A673 (cell line): ENCODE data around the gene RRAGB. TPM values are rescaled to one million over a fixed set of nuclear protein-coding genes. Genes with fewer than 3 reads are reported as not detected.
"Not testable (repeated sequence)": the region's sequence is repeated elsewhere in the genome, so short reads cannot be mapped to it uniquely, and the experiment has no call there.

Experiments
- BruUV-seq: library from RNA; stranded (reverse); fragments of 400-500 nt; replicated peaks from 2 replicates; lab custom pipeline; 2021; lab: Mats Ljungman, UMichigan
- CTCF ChIA-PET: fragments of 300-600 bp; sonication (Branson Sonifier 250); formaldehyde crosslinking; loops from one replicate; lab custom pipeline; 2022; ENCODE audit warnings: antibody characterized with exemption; lab: Charles Lee
- POLR2A ChIA-PET: fragments of 300-600 bp; sonication (Branson Sonifier 250); formaldehyde crosslinking; loops from one replicate; lab custom pipeline; 2022; ENCODE audit warnings: antibody characterized with exemption; ENCODE audit not compliant: low non-redundant PET; lab: Charles Lee
- DNase-seq: peaks from one replicate; pipeline ENCODE4 v3.0.0-alpha.2; 2015; ENCODE audit warnings: low spot score
- H3K27ac ChIP-seq: fragments of 200-600 bp; sonication (generic); 2 replicates; pipeline ENCODE4 v1.5.1; 2016; ENCODE audit warnings: mixed run types, low read depth, mild to moderate bottlenecking, mixed read lengths, antibody characterized with exemption, low read length; ENCODE audit not compliant: poor library complexity, severe bottlenecking
- H3K27me3 ChIP-seq: fragments of 200-600 bp; sonication (generic); replicated peaks from 2 replicates; pipeline ENCODE4 v1.6.1; 2017; ENCODE audit warnings: mixed run types, low read depth, mild to moderate bottlenecking, mixed read lengths, antibody characterized with exemption, low read length; ENCODE audit not compliant: insufficient read depth, poor library complexity
- H3K36me3 ChIP-seq: fragments of 200-600 bp; sonication (generic); 2 replicates; pipeline ENCODE4 v1.6.1; 2016; ENCODE audit warnings: mixed run types, mild to moderate bottlenecking, mixed read lengths, antibody characterized with exemption, low read length; ENCODE audit not compliant: insufficient read depth, poor library complexity, severe bottlenecking
- H3K4me1 ChIP-seq: fragments of 200-600 bp; sonication (generic); 2 replicates; pipeline ENCODE4 v1.6.1; 2017; ENCODE audit warnings: mixed run types, mild to moderate bottlenecking, mixed read lengths, antibody characterized with exemption, low read length; ENCODE audit not compliant: insufficient read depth, poor library complexity, severe bottlenecking
- H3K4me3 ChIP-seq: fragments of 200-600 bp; sonication (generic); 2 replicates; pipeline ENCODE4 v1.5.1; 2016; ENCODE audit warnings: low read depth, mixed run types, mild to moderate bottlenecking, mixed read lengths, low read length; ENCODE audit not compliant: poor library complexity, severe bottlenecking
- H3K9me3 ChIP-seq: fragments of 200-600 bp; sonication (generic); 2 replicates; pipeline ENCODE4 v1.6.1; 2016; ENCODE audit warnings: mixed run types, low read depth, mild to moderate bottlenecking, mixed read lengths, antibody characterized with exemption, low read length; ENCODE audit not compliant: poor library complexity, severe bottlenecking
- CTCF ChIP-seq: fragments of 300-800, 200-600 bp; sonication (generic); conservative IDR thresholded peaks from 2 replicates; pipeline ENCODE4 v1.5.1; 2017; ENCODE audit warnings: low read depth, mild to moderate bottlenecking, antibody characterized with exemption, low read length, moderate library complexity, mixed read lengths
- EZH2 ChIP-seq: fragments of 200-600 bp; sonication (generic); IDR thresholded peaks from 2 replicates; pipeline ENCODE4 v1.6.1; 2017; ENCODE audit warnings: borderline replicate concordance, low read depth, mild to moderate bottlenecking, mixed read lengths, antibody characterized with exemption, low read length; ENCODE audit not compliant: poor library complexity, severe bottlenecking
- intact Hi-C: fragments of 100-400 bp; cut with micrococcal nuclease; formaldehyde crosslinking; loops from one replicate; pipeline ENCODE4 v1.10.0; 2022; ENCODE audit not compliant: unreplicated experiment
- total RNA-seq: library from RNA; stranded (reverse); gene quantifications from 2 replicates; pipeline ENCODE4 v1.2.3, GENCODE V29; 2021

Gene RRAGB
- total RNA-seq, 1 experiment from 2014 or later = 15.7 TPM

GRCh38 chrX:55767100-55767499, 49.6 kb downstream of the RRAGB start:
- CTCF ChIA-PET = no interaction called here
- DNase-seq = no peak
- Histone ChIP-seq H3K4me3 (no peak overlapping the region), H3K27ac (no peak overlapping the region), H3K36me3 (no peaks in the 10 kb centered on the region), H3K4me1 (no peaks in the 10 kb centered on the region), H3K27me3 (no peaks in the 10 kb centered on the region), H3K9me3 (no peaks in the 10 kb centered on the region)
- BruUV-seq = no TSS peak
- TF ChIP-seq EZH2 (no peak), CTCF (no peak)
- intact Hi-C loops = no loop called here
- POLR2A ChIA-PET = interaction anchor here (0.7 kb wide), 1 partner anchor 61 kb away, joined by 3 read pairs; no protein-coding TSS in a partner anchor

GRCh38 chrX:55774419-55774818, 56.9 kb downstream of the RRAGB start:
- intact Hi-C loops, H3K27me3 ChIP-seq, POLR2A ChIA-PET, H3K36me3 ChIP-seq, H3K9me3 ChIP-seq, BruUV-seq, H3K27ac ChIP-seq, DNase-seq, H3K4me3 ChIP-seq, CTCF ChIA-PET, H3K4me1 ChIP-seq: not testable (repeated sequence)

DNA sequence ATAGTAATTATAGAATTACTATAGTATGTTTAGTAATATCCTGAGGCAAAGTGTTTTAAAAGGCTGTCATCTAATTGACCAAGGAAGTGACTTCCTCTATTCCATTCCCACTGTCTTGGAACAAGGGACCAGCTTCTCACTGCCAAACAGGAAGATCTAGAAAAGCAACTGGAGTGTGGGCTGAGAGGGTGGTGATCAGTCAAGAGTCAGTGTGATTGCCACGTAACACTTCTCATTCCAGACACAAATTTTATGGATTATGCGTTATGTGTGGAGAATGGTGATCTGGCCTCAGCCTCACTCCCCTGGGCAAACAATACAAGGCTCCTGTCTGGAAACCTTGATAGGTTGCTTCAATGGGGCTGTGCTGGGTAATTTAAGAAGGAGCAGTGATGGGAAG, 60.0 kb downstream of the RRAGB start:
- POLR2A ChIA-PET = no interaction called here
- TF ChIP-seq CTCF (no peak), EZH2 (no peak)
- Histone ChIP-seq H3K36me3 (no peaks in the 10 kb centered on the region), H3K4me1 (no peaks in the 10 kb centered on the region), H3K9me3 (no peaks in the 10 kb centered on the region), H3K27ac (no peak overlapping the region), H3K4me3 (no peak overlapping the region), H3K27me3 (no peaks in the 10 kb centered on the region)
- intact Hi-C loops = no loop called here
- CTCF ChIA-PET = no interaction called here
- no TSS peak for BruUV-seq
- no peak for DNase-seq

- intact Hi-C loops = no loop called here
- Histone ChIP-seq H3K27me3 (no peaks in the 10 kb centered on the region), H3K36me3 (no peaks in the 10 kb centered on the region), H3K4me3 (no peak overlapping the region), H3K9me3 (no peaks in the 10 kb centered on the region), H3K27ac (no peak overlapping the region), H3K4me1 (no peaks in the 10 kb centered on the region)
- no peak for TF ChIP-seq CTCF
- TF ChIP-seq EZH2 = no peak
- CTCF ChIA-PET = no interaction called here
- POLR2A ChIA-PET = no interaction called here
- BruUV-seq = no TSS peak
- no peak for DNase-seq
Observed at GRCh38 chrX:55778322-55778721, 60.8 kb downstream of the RRAGB start.
